AG04449 (cell line): ENCODE data around the gene GPR4.

ENCODE experiments used
- CTCF ChIA-PET: fragments of 350-600 bp; formaldehyde crosslinking; extraction: SDS; loops from one replicate; lab custom pipeline; 2021; ENCODE audit warnings: antibody characterized with exemption; lab: Yijun Ruan, JAX
- POLR2A ChIA-PET: fragments of 400-600, 350-600 bp; formaldehyde crosslinking; extraction: SDS; loops from one replicate; lab custom pipeline; 2020; ENCODE audit warnings: antibody characterized with exemption, inconsistent platforms; lab: Yijun Ruan, JAX
- DNase-seq: peaks from one replicate; pipeline ENCODE4 v3.0.0-alpha.2; 2010; ENCODE audit warnings: low read depth, low spot score
- H3K4me3 ChIP-seq: 2 replicates; pipeline ENCODE4 v1.5.1; 2011; ENCODE audit warnings: low read depth, mild to moderate bottlenecking, control low read depth, low read length
- TF ChIP-seq, protein P1 (sequence below): IDR thresholded peaks from one replicate; pipeline ENCODE4 v1.5.1; 2011; ENCODE audit warnings: mild to moderate bottlenecking, moderate library complexity, low read length, control low read depth, inconsistent platforms; ENCODE audit not compliant: insufficient read depth; ENCODE audit errors: missing control alignments

The GPR4 gene

DNA sequence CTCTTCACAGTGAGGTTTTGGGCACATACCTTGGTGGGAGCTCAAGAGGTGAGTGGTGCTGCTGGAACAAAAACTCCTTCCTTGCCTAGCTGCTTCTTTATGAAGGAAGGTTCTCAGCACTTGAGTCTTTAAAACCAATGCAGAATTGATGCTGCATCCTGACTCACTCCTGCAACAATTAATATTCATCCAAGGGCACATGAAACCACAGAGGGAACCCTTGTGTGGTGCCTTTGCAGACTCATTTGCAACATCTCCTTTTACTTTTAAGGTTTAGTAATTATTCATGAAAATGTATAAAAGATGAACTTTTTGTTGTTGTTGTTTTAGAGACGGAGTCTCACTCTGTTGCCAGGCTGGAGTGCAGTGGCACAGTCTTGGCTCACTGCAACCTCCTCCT is 47.5 kb downstream of the GPR4 start:
- no peak overlapping the region for H3K4me3 ChIP-seq
- ChIA-PET POLR2A (interaction anchor here (0.6 kb wide), 1 partner anchor 9 kb away, joined by 3 read pairs; no protein-coding TSS in a partner anchor), CTCF (interaction anchor here (1.4 to 2.7 kb wide), 3 partner anchors 11 to 127 kb away, joined by 4 to 11 read pairs (median 5); no protein-coding TSS in a partner anchor)
- DNase-seq, result no peak
- TF ChIP-seq, protein P1, sequence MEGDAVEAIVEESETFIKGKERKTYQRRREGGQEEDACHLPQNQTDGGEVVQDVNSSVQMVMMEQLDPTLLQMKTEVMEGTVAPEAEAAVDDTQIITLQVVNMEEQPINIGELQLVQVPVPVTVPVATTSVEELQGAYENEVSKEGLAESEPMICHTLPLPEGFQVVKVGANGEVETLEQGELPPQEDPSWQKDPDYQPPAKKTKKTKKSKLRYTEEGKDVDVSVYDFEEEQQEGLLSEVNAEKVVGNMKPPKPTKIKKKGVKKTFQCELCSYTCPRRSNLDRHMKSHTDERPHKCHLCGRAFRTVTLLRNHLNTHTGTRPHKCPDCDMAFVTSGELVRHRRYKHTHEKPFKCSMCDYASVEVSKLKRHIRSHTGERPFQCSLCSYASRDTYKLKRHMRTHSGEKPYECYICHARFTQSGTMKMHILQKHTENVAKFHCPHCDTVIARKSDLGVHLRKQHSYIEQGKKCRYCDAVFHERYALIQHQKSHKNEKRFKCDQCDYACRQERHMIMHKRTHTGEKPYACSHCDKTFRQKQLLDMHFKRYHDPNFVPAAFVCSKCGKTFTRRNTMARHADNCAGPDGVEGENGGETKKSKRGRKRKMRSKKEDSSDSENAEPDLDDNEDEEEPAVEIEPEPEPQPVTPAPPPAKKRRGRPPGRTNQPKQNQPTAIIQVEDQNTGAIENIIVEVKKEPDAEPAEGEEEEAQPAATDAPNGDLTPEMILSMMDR, result no peak

DNA sequence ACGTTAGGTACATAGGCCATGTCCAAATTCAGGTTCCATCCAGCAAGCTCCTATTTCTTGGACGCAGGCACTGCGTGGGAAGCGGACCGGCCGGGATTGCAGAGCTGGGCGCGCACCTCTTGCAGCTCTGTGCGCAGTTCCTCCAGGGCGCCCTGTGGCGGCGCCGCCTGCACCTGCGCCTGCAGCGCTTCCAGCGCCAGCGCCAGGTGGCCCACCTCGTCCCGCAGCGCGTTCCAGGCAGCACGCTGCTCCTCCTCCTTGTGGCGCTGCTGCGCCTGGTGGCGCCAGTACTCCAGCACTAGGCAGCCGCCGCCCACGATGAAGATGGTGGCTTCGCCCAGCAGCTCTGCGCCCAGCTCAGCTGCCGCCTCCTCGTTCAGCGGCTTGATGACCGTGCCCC is 48.5 kb downstream of the GPR4 start:
- no peak overlapping the region for H3K4me3 ChIP-seq
- ChIA-PET CTCF (interaction anchor here (1.1 to 2.7 kb wide), 4 partner anchors 10 to 88 kb away, joined by 3 to 11 read pairs (median 4); no protein-coding TSS in a partner anchor), POLR2A (no interaction called here)
- TF ChIP-seq, protein P1, result no peak
- DNase-seq, result no peak

DNA sequence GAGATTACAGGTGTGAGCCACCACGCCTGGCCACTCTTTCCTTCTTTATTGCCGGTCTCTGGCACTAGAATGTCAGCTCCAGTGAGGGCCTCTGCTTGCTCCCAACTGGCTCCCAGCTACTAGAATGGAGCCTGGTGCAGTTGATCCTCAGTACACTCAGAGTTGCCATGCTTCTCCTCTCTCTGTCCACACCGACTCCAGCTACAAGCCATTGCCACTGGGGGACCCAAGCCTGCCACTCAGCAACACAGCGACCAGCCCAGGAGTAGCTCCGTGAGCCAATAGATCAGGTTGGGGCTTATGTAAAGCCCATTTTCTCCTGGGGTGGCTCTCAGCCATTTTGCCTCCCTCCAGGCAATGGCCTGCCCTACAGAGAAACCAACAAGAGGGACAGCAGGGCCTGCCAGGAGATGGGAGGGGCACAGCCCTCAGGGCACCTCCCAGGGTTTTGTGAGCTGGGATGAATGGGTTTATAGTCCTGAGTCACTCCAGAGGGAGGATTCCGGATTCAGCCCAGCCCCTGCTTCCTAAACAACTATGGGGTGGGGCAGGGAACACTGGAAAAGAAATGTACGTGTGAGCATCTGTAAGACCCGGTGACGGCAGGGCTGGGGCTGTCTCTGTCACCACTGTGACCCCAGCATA is 53.9 kb downstream of the GPR4 start:
- H3K4me3 ChIP-seq, result no peak overlapping the region
- DNase-seq, result no peak
- CTCF ChIA-PET, result interaction anchor here (1.2 to 4.3 kb wide), 3 partner anchors 10 to 94 kb away, joined by 3 to 41 read pairs (median 9); no protein-coding TSS in a partner anchor
- POLR2A ChIA-PET, result no interaction called here
- TF ChIP-seq, protein P1, result no peak

DNA sequence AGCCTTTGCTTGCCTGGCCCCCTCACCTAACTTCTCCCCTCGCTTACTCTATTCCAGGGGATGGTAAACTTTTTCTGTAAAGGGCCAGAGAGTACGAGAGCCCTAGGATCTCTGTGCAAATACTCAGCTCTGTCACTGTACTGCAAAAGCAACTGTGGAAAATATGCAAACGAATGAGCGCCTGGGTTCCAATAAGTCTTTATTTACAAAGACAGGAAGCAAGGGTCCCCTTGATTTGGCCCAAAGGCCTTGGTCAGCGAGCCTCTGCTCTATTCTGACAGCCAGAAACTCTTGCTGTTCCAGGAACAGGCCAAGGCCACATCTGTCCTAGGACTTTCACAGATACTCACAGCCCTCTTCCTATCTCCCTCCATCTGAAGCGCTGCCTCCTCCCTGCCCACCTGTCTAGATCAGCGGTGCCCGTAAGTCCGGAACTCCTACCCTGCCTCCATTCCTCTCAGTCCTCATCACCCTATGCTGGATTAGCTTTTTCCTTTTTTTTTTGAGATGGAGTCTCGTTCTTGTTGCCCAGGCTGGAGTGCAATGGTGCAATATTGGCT is 54.7 kb downstream of the GPR4 start:
- CTCF ChIA-PET, result interaction anchor here (1.2 to 4.3 kb wide), 3 partner anchors 11 to 95 kb away, joined by 3 to 41 read pairs (median 9); no protein-coding TSS in a partner anchor

DNA sequence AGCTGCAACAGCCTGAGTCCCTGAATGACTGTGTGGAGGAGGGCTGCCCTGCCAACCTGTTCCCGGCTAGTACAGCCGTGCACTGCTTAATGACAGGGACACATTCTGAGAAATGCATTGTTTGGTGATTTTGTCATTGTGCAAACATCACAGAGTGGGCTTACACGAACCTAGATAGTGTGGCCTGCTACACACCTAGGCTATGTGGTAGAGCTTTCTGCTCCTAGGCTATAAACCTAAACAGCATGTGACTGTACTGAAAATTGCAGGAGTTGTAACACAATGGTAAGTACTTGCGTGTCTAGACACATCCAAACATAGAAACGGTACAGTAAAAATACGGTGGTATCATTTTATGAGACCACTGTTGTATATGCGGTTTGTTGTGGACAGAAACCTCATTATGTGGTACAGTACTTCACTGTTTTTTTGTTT is 59.8 kb downstream of the GPR4 start:
- CTCF ChIA-PET, result interaction anchor here (1.6 kb wide), 1 partner anchor 16 kb away, joined by 3 read pairs; no protein-coding TSS in a partner anchor
- POLR2A ChIA-PET, result no interaction called here
- TF ChIP-seq, protein P1, result no peak
- DNase-seq, result no peak
- H3K4me3 ChIP-seq, result no peak overlapping the region

More for the DNA sequence above, 54.7 kb downstream of the GPR4 start:
- POLR2A ChIA-PET, result no interaction called here
- DNase-seq, result no peak
- no peak overlapping the region for H3K4me3 ChIP-seq
- TF ChIP-seq, protein P1, result no peak
